Fibroblast of pulmonary artery (primary cell): ENCODE measurements around the gene CUX1.

Experiments
- DNase-seq: peaks from one replicate; pipeline ENCODE4 v3.0.0-alpha.2; 2010; ENCODE audit warnings: low read depth
- H3K4me3 ChIP-seq: replicated peaks from 2 replicates; pipeline ENCODE4 v1.5.1; 2011; ENCODE audit warnings: low read depth, mild to moderate bottlenecking, control low read depth, low read length, moderate library complexity
- CTCF ChIP-seq: IDR thresholded peaks from 2 replicates; pipeline ENCODE4 v1.5.1; 2011; ENCODE audit warnings: mild to moderate bottlenecking, control low read depth, low read length, inconsistent platforms; ENCODE audit errors: missing control alignments

The CUX1 gene

DNA sequence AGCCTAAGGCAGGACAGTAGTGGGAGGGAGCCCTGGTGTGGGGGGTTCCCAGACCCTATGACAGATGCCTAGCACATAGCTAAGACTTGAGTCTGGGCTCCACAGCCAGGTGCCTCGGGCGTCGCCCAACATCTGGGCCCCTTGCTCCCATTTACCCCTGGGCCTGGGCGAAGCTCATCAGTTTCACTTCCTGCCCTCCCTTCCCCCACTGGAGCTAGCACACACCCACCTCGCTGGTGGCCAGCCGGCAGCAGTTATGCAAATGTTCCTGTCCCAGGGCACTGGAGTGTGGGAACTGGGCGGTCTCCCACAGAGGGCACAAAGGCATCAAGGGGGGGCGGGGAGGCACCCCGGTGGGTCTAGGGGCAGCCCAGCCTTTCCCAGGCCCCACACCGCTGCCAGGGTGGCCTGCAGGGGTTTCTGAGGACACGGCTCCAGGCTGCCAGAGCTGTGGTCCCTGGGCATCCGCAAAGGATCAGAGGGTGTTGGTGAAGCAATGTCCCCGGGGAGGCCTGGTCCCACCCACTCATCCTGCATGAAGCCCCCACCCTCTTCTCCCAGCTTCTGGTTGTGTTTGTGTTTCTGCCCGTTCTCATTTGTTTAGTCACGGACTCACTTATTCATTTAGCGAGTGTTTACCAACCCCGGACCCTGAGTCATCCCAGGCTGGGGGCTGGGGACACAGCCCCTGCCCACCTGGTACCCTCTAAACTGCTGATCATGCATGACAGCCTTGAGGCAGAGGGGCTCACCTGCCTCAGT lies 489.7 kb downstream of the CUX1 start:
- TF ChIP-seq CTCF: no peak
- H3K4me3 ChIP-seq: no peak overlapping the region
- no peak for DNase-seq

- no peak for DNase-seq
- H3K4me3 ChIP-seq: no peak overlapping the region
- TF ChIP-seq CTCF: no peak
Measured at GRCh38 chr7:102310414-102310815, 493.0 kb downstream of the CUX1 start.

GRCh38 chr7:102312317-102312716 lies 494.9 kb downstream of the CUX1 start:
- DNase-seq: no peak
- TF ChIP-seq CTCF: no peak
- H3K4me3 ChIP-seq: no peak overlapping the region

DNA sequence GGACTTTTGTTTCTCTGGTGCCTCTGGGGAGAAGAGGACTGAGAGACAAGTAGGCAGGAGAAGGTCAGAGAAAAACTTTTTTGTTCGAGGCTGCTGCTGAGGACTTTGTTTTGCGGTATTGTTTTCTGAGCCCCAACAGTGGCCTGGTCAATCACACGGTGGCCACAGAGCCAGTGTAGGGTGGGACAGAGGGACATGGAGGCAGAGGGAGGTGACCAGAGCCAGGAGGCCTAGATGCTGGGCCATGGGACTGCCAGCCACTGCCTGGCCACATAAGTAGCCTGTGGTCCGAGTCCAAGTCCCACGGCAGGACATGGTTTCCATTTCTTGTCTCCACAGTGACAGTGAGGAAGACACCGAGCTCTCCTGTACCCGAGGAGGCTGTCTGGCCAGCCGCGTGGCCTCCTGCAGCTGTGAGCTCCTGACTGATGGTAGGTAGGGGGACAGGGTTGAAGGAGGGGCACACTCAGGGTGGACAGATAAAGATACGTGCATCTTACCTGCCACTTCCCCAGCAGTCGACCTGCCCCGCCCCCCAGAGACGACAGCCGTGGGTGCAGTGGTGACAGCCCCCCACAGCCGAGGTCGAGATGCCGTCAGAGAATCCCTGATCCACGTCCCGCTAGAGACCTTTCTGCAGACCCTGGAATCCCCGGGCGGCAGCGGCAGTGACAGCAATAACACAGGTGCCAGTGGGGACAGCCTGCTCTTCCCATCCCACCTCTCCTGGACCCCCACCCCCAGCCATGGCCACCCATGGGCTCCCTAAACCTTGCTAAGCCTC lies 496.8 kb downstream of the CUX1 start:
- no peak for TF ChIP-seq CTCF
- DNase-seq: no peak
- no peak overlapping the region for H3K4me3 ChIP-seq

- H3K4me3 ChIP-seq: no peak overlapping the region
- DNase-seq: no peak
- no peak for TF ChIP-seq CTCF
Measured at GRCh38 chr7:102317231-102318059, 500.0 kb downstream of the CUX1 start.

- no peak for TF ChIP-seq CTCF
- peak; percentile 43 for DNase-seq
- H3K4me3 ChIP-seq: no peak overlapping the region
Measured at GRCh38 chr7:102318482-102318971, 501.1 kb downstream of the CUX1 start.
